GM12878 (cell line): ENCODE data around the gene DUSP22. TPM values are rescaled to one million over a fixed set of nuclear protein-coding genes. Genes with fewer than 3 reads are reported as not detected.

Experiments
- ATAC-seq: fragments of 200-7000 bp; cut with Tn5 transposase; 3 replicates; pipeline ENCODE4 v1.9.1; 2020; ENCODE audit warnings: mild to moderate bottlenecking, moderate library complexity
- BruUV-seq: library from RNA; stranded (reverse); fragments of 400-500 nt; replicated peaks from 2 replicates; lab custom pipeline; 2021; lab: Mats Ljungman, UMichigan
- CTCF ChIA-PET: fragments of 300-600 bp; sonication (Branson Sonifier 250); formaldehyde crosslinking; extraction: SDS; loops from one replicate; lab custom pipeline; 2021; ENCODE audit warnings: inconsistent platforms; lab: Yijun Ruan, JAX
- POLR2A ChIA-PET: fragments of 350-600 bp; formaldehyde crosslinking; extraction: SDS; loops from one replicate; lab custom pipeline; 2021; ENCODE audit warnings: inconsistent platforms; lab: Charles Lee
- RAD21 ChIA-PET: fragments of 300-600 bp; sonication (Branson Sonifier 250); formaldehyde crosslinking; loops from one replicate; lab custom pipeline; 2023; ENCODE audit warnings: antibody characterized with exemption; ENCODE audit not compliant: unreplicated experiment; lab: Charles Lee
- SMC1A ChIA-PET: fragments of 300-600 bp; sonication (Branson Sonifier 250); formaldehyde crosslinking; loops from one replicate; lab custom pipeline; 2023; ENCODE audit not compliant: unreplicated experiment, uncharacterized antibody; lab: Charles Lee
- DNase-seq: peaks from one replicate; pipeline ENCODE4 v3.0.0-alpha.2; 2011; ENCODE audit warnings: low read depth, low spot score
- FAIRE-seq: peaks from 3 replicates; lab custom pipeline; 2011; peaks lifted over from hg19 to GRCh38; lab: Jason Lieb, UNC
- H2AFZ ChIP-seq: 2 replicates; pipeline ENCODE4 v1.6.0; 2011; ENCODE audit warnings: low read depth, low read length, control low read depth; ENCODE audit not compliant: control insufficient read depth
- H3K27ac ChIP-seq: 2 replicates; pipeline ENCODE4 v1.5.1; 2011; ENCODE audit warnings: control low read depth; ENCODE audit not compliant: control insufficient read depth, insufficient read depth
- H3K27me3 ChIP-seq, 2 experiments: replicated peaks in 1 of 2; 2 replicates each; pipeline versions ENCODE4 v1.6.0 to v1.6.1; 2011; ENCODE audit warnings: low read length in 1 of 2; ENCODE audit not compliant: control insufficient read depth in 2 of 2, insufficient read depth in 2 of 2
- H3K36me3 ChIP-seq, 2 experiments: 2 replicates each; pipeline ENCODE4 v1.5.1; 2011; ENCODE audit warnings: low read length in 1 of 2; ENCODE audit not compliant: control insufficient read depth in 2 of 2, insufficient read depth in 2 of 2
- H3K4me1 ChIP-seq: 2 replicates; pipeline ENCODE4 v1.6.1; 2011; ENCODE audit warnings: mild to moderate bottlenecking, low read length, moderate library complexity, mixed read lengths; ENCODE audit not compliant: control insufficient read depth, insufficient read depth
- H3K4me2 ChIP-seq: 2 replicates; pipeline ENCODE4 v1.6.0; 2011; ENCODE audit warnings: control low read depth; ENCODE audit not compliant: control insufficient read depth, insufficient read depth
- H3K4me3 ChIP-seq: fragments of 200-600 bp; sonication (generic); 2 replicates; pipeline ENCODE4 v1.5.1; 2016
- H3K79me2 ChIP-seq: 2 replicates; pipeline ENCODE4 v1.6.0; 2011; ENCODE audit warnings: low read length; ENCODE audit not compliant: control insufficient read depth, insufficient read depth
- H3K9ac ChIP-seq: 2 replicates; pipeline ENCODE4 v1.8.0; 2011; ENCODE audit warnings: low read length, control low read depth, mixed read lengths; ENCODE audit not compliant: control insufficient read depth, insufficient read depth
- H3K9me3 ChIP-seq: replicated peaks from 3 replicates; pipeline ENCODE4 v1.5.1; 2011; ENCODE audit warnings: mild to moderate bottlenecking, low read length; ENCODE audit not compliant: control insufficient read depth, insufficient read depth
- H4K20me1 ChIP-seq: 2 replicates; pipeline ENCODE4 v1.6.0; 2011; ENCODE audit not compliant: control insufficient read depth, insufficient read depth
- IKZF2 ChIP-seq, 2 experiments: fragments of 450-650 bp; IDR thresholded peaks; 2 replicates each; pipeline ENCODE4 v1.6.1; 2017; ENCODE audit warnings: mild to moderate bottlenecking in 2 of 2, moderate library complexity in 2 of 2
- JUNB ChIP-seq: IDR thresholded peaks from 2 replicates; pipeline ENCODE4 v1.6.1; 2016; ENCODE audit warnings: antibody characterized with exemption, mild to moderate bottlenecking
- MTA3 ChIP-seq: IDR thresholded peaks from 2 replicates; pipeline ENCODE4 v1.6.1; 2012; ENCODE audit warnings: low read length, inconsistent platforms, borderline replicate concordance
- SREBF1 ChIP-seq: IDR thresholded peaks from 2 replicates; pipeline ENCODE4 v1.6.1; 2012; ENCODE audit warnings: mild to moderate bottlenecking, low read length
- WGBS: methylation state at CpG from one replicate; pipeline ENCODE4 v1.1.6; 2016; ENCODE audit warnings: low lambda C conversion rate; ENCODE audit not compliant: insufficient replicate concordance, insufficient coverage; ENCODE audit errors: missing lambda C conversion rate; 5-methylcytosine and 5-hydroxymethylcytosine counted together
- in situ Hi-C: fragments of 300-500 bp; cut with MboI; formaldehyde crosslinking; loops from 9 replicates; pipeline ENCODE4 v1.14.3; 2018; ENCODE audit warnings: mixed read lengths
- intact Hi-C: fragments of 100-400 bp; cut with micrococcal nuclease; formaldehyde crosslinking; loops from one replicate; pipeline ENCODE4 v1.14.2; 2022; ENCODE audit not compliant: unreplicated experiment
- polyA plus RNA-seq, 11 experiments: library from polyadenylated mRNA; depleted of rRNA in 4 of 11; unstranded in 6 of 11; stranded (reverse) in 5 of 11; fragments of >200 nt; fragmentation: Nextera tagmentation in 4 of 11; fragmentation: Illumina TruSeq in 1 of 11; extraction: Ambion mirVana in 4 of 11; extraction: Trizol in 1 of 11; gene quantifications; 1 replicate in 1 of 11; 2 replicates in 10 of 11; pipeline versions ENCODE4 v1.2.1 to v1.2.3, GENCODE V29; 2011 to 2016; ENCODE audit warnings: inconsistent platforms in 2 of 11, missing spikeins in 2 of 11, low read depth in 1 of 11
- total RNA-seq, 4 experiments: library from RNA; depleted of rRNA in 3 of 4; stranded (reverse); fragments of >200 nt in 3 of 4; fragmentation: Illumina TruSeq in 1 of 4; extraction: Trizol in 1 of 4; gene quantifications; 2 replicates each; pipeline versions ENCODE4 v1.2.1 to v1.2.3, GENCODE V29; 2013 to 2021
- TF ChIP-seq, protein P1 (sequence below): fragments of 450-650 bp; IDR thresholded peaks from 2 replicates; pipeline ENCODE4 v1.6.1; 2018; ENCODE audit warnings: mild to moderate bottlenecking, low read depth, moderate library complexity; ENCODE audit not compliant: partially characterized antibody

Gene DUSP22
- total and polyA plus RNA-seq, 10 of the 15 experiments (the other 5 are each of a cell fraction or from before 2014, with no cell fraction given): 78.9 to 156 (median 107) TPM

DNA sequence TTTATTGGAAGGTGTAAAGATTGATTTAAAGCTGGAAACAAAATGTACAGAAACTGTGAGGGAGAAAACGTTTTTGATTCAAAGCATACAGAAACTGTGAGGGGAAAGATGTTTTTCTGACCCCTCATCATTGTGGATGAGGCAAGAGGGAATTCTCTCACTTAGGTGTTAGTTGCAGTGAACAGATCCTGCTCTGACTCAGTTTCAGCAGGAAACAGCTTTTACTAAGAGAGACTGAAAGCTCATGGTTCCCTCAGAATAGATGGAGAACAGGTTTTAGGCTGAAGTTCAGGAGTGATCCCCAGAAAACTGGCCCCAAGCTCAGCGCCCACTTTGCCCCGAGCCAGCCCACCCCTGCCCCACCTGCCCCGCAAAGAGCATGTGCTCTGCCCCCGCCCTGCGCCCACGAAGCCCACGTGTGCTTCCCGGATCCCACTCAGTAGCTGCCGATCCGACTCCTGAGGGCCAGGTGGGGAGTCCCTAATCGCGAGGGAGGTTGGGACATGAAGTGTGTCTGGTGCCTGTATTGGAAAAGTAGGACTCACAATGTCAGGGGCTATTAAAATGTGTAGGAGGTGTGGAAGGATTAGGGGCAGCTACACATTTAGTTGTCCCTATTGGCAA is 41.2 kb downstream of the DUSP22 start:
- Histone ChIP-seq H3K4me3 (peak overlapping the region; percentile 0; the same call in 1 of the 2 replicates), H3K9ac (peak overlapping the region; percentile 51), H3K27me3 (no peaks in the 10 kb centered on the region), H3K36me3 (peaks cover 2 to 7% of the 10 kb centered on the region in 2 experiments), H3K79me2 (peaks cover 87% of the 10 kb centered on the region), H3K27ac (peak overlapping the region; percentile 97), H3K9me3 (no peaks in the 10 kb centered on the region), H4K20me1 (no peaks in the 10 kb centered on the region), H3K4me1 (peaks cover 86% of the 10 kb centered on the region), H2AFZ (no peak overlapping the region), H3K4me2 (peak overlapping the region; percentile 87)
- intact Hi-C loops: no loop called here
- in situ Hi-C loops: no loop called here
- FAIRE-seq (no peak), DNase-seq (no peak), ATAC-seq (no peak)
- ChIA-PET SMC1A (interaction anchor here (0.8 to 17.1 kb wide), 21 partner anchors 6 to 143 kb away, joined by 3 to 707 read pairs (median 14); partner anchors contain the start of genes DUSP22 and IRF4), RAD21 (interaction anchor here (1.0 to 8.2 kb wide), 19 partner anchors 7 to 144 kb away, joined by 3 to 170 read pairs (median 28); partner anchors contain the start of genes DUSP22 and IRF4), POLR2A (interaction anchor here (0.6 to 8.4 kb wide), 18 partner anchors 8 to 166 kb away, joined by 3 to 165 read pairs (median 8); partner anchors contain the start of genes DUSP22 and IRF4), CTCF (interaction anchor here (1.1 to 8.5 kb wide), 13 partner anchors 8 to 117 kb away, joined by 3 to 83 read pairs (median 15); partner anchors contain the start of genes DUSP22 and IRF4)
- WGBS: 80% methylated on average over 13 of the region's 13 CpGs
- no peak for TF ChIP-seq SREBF1
- TF ChIP-seq JUNB: no peak
- TF ChIP-seq IKZF2 (IDR thresholded peaks at IDR 0.05): peak in 1 of 2 experiments; percentile 10; a peak in 1 of 4 replicates
- no peak for TF ChIP-seq MTA3
- TF ChIP-seq, protein P1, sequence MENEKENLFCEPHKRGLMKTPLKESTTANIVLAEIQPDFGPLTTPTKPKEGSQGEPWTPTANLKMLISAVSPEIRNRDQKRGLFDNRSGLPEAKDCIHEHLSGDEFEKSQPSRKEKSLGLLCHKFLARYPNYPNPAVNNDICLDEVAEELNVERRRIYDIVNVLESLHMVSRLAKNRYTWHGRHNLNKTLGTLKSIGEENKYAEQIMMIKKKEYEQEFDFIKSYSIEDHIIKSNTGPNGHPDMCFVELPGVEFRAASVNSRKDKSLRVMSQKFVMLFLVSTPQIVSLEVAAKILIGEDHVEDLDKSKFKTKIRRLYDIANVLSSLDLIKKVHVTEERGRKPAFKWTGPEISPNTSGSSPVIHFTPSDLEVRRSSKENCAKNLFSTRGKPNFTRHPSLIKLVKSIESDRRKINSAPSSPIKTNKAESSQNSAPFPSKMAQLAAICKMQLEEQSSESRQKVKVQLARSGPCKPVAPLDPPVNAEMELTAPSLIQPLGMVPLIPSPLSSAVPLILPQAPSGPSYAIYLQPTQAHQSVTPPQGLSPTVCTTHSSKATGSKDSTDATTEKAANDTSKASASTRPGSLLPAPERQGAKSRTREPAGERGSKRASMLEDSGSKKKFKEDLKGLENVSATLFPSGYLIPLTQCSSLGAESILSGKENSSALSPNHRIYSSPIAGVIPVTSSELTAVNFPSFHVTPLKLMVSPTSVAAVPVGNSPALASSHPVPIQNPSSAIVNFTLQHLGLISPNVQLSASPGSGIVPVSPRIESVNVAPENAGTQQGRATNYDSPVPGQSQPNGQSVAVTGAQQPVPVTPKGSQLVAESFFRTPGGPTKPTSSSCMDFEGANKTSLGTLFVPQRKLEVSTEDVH: no peak
- BruUV-seq: no TSS peak
